ENCODE measurements around the gene CSNK1E. TPM values are rescaled to one million over a fixed set of nuclear protein-coding genes. Genes with fewer than 3 reads are reported as not detected.

CSNK1E gene
- total and polyA plus RNA-seq, 9 of the 15 experiments (the other 6 are each of a cell fraction or from before 2014, with no cell fraction given) = 2.7 to 70.0 (median 41.3) TPM

DNA sequence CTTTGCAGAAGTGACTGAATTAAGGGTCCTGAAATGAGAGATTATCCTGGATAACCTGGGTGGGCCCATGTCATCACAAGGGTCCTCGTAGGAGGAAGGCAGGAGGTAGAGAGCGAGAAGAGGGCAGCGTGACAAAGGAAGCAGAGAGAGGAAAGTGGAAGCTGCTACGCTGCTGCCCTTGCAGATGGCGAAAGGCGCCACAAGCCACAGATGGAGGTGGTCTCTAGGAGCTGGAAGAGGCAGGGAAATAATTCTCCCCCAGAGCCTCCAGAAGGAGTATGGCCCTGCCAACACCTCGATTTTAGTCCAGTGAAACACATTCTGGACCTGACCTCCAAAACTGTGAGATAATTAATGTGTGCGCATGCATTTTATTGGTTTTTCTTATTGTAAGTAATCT, 57.9 kb downstream of the CSNK1E start:
- FAIRE-seq = no peak
- peaks cover 33% of the 10 kb centered on the region for H3K79me2 ChIP-seq (ENCODE audit: control insufficient read depth, insufficient read depth, low read length)

More for the DNA sequence above, 57.9 kb downstream of the CSNK1E start:
- peaks cover 13 to 18% of the 10 kb centered on the region in 2 experiments; a peak in 4 of 5 replicates for H3K4me1 ChIP-seq (replicated peaks in 1 of 2; ENCODE audit: control insufficient read depth in 2 of 2, insufficient read depth in 2 of 2, low read length in 2 of 2)
- DNase-seq (ENCODE audit: extremely low read depth in 1 of 4, low spot score in 3 of 4) (no peak), ATAC-seq (no peak)
- no TSS peak for BruUV-seq (replicated peaks)
- H3K4me2 ChIP-seq (ENCODE audit: insufficient read depth, low read length) = no peak overlapping the region; the same call in 1 of the 2 replicates
- intact Hi-C loops (cut with micrococcal nuclease) = no loop called here
- ChIA-PET POLR2A (interaction anchor here (1.0 kb wide), 1 partner anchor 8 kb away, joined by 3 read pairs; no protein-coding TSS in a partner anchor), CTCF (ENCODE audit: low intra/inter-chr PET ratio) (no interaction called here)
- TF ChIP-seq, protein P1, sequence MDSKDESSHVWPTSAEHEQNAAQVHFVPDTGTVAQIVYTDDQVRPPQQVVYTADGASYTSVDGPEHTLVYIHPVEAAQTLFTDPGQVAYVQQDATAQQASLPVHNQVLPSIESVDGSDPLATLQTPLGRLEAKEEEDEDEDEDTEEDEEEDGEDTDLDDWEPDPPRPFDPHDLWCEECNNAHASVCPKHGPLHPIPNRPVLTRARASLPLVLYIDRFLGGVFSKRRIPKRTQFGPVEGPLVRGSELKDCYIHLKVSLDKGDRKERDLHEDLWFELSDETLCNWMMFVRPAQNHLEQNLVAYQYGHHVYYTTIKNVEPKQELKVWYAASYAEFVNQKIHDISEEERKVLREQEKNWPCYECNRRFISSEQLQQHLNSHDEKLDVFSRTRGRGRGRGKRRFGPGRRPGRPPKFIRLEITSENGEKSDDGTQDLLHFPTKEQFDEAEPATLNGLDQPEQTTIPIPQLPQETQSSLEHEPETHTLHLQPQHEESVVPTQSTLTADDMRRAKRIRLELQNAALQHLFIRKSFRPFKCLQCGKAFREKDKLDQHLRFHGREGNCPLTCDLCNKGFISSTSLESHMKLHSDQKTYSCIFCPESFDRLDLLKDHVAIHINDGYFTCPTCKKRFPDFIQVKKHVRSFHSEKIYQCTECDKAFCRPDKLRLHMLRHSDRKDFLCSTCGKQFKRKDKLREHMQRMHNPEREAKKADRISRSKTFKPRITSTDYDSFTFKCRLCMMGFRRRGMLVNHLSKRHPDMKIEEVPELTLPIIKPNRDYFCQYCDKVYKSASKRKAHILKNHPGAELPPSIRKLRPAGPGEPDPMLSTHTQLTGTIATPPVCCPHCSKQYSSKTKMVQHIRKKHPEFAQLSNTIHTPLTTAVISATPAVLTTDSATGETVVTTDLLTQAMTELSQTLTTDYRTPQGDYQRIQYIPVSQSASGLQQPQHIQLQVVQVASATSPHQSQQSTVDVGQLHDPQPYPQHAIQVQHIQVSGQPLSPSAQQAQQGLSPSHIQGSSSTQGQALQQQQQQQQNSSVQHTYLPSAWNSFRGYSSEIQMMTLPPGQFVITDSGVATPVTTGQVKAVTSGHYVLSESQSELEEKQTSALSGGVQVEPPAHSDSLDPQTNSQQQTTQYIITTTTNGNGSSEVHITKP (IDR thresholded peaks at IDR 0.05; ENCODE audit: partially characterized antibody) = peak; percentile 40
- TF ChIP-seq MED1 (CRISPR knock-in tag; IDR thresholded peaks at IDR 0.05; ENCODE audit: borderline replicate concordance) = no peak
- TF ChIP-seq PPARD (CRISPR knock-in tag; IDR thresholded peaks at IDR 0.05) = no peak
- TF ChIP-seq, protein P2, sequence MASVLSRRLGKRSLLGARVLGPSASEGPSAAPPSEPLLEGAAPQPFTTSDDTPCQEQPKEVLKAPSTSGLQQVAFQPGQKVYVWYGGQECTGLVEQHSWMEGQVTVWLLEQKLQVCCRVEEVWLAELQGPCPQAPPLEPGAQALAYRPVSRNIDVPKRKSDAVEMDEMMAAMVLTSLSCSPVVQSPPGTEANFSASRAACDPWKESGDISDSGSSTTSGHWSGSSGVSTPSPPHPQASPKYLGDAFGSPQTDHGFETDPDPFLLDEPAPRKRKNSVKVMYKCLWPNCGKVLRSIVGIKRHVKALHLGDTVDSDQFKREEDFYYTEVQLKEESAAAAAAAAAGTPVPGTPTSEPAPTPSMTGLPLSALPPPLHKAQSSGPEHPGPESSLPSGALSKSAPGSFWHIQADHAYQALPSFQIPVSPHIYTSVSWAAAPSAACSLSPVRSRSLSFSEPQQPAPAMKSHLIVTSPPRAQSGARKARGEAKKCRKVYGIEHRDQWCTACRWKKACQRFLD (CRISPR knock-in tag; IDR thresholded peaks at IDR 0.05) = no peak
- H3K9me1 ChIP-seq (ENCODE audit: control insufficient read depth, insufficient read depth, low read length) = no peaks in the 10 kb centered on the region
- no peak overlapping the region for H3K27ac ChIP-seq (ENCODE audit: extremely low read depth, low read depth, low read length)
- peaks cover 7% of the 10 kb centered on the region; the same call in 2 of the 3 replicates for H3K36me3 ChIP-seq (ENCODE audit: control insufficient read depth, insufficient read depth, low read length)
- H3K4me3 ChIP-seq = no peak overlapping the region
- in situ Hi-C loops (cut with MboI) = no loop called here
- H3K9ac ChIP-seq (ENCODE audit: insufficient read depth in 1 of 2, low read depth in 2 of 2, low read length in 2 of 2) = no peak overlapping the region
- no peak overlapping the region for H2AFZ ChIP-seq (ENCODE audit: low read depth, low read length)
- no peaks in the 10 kb centered on the region for H4K20me1 ChIP-seq (replicated peaks; ENCODE audit: control insufficient read depth, insufficient read depth, low read length)
- no peaks in the 10 kb centered on the region for H3K9me3 ChIP-seq (replicated peaks; ENCODE audit: control insufficient read depth, insufficient read depth, low read depth, low read length)
- H3K27me3 ChIP-seq (ENCODE audit: control insufficient read depth in 2 of 2, insufficient read depth in 2 of 2, low read length in 2 of 2) = no peaks in the 10 kb centered on the region
- WGBS (ENCODE audit: insufficient coverage, low coverage, missing lambda C conversion rate) = 66% methylated on average over 8 of the region's 8 CpGs
